Ascending aorta (tissue), 2 donors: ENCODE data around the gene VSTM4. TPM values are rescaled to one million over a fixed set of nuclear protein-coding genes. Genes with fewer than 3 reads are reported as not detected.
A peak's percentile ranks its signal among the peaks of the same experiment; 100 is the strongest.

Source experiments
- DNase-seq, 2 donors: peaks; one replicate each; pipeline ENCODE4 v3.0.0-alpha.2; 2019; ENCODE audit warnings: low spot score in 2 of 2
- H3K27ac ChIP-seq, 2 donors: fragments of 200-600 bp; sonication (generic); one replicate each; pipeline ENCODE4 v1.5.1; 2016 to 2017; ENCODE audit warnings: mild to moderate bottlenecking in 1 of 2
- H3K27me3 ChIP-seq: fragments of 200-600 bp; sonication (generic); one replicate; pipeline ENCODE4 v1.5.1; 2017
- H3K36me3 ChIP-seq, 2 donors: fragments of 200-600 bp; sonication (generic); one replicate each; pipeline ENCODE4 v1.5.1; 2016
- H3K4me1 ChIP-seq, 2 donors: fragments of 200-600 bp; sonication (generic); one replicate each; pipeline ENCODE4 v1.5.1; 2016 to 2017; ENCODE audit warnings: mild to moderate bottlenecking in 1 of 2
- H3K4me3 ChIP-seq, 2 donors: fragments of 200-600 bp; sonication (generic); one replicate each; pipeline ENCODE4 v1.5.1; 2016 to 2017; ENCODE audit warnings: mild to moderate bottlenecking in 1 of 2
- H3K9me3 ChIP-seq, 2 donors: fragments of 200-600 bp; sonication (generic); one replicate each; pipeline ENCODE4 v1.5.1; 2016
- CTCF ChIP-seq, 3 experiments: fragments of 200-600 bp in 2 of 3; fragments of 450-650 bp in 1 of 3; sonication (generic) in 2 of 3; IDR thresholded peaks; one replicate each; pipeline ENCODE4 v1.5.1; 2016 to 2019; ENCODE audit warnings: antibody characterized with exemption in 3 of 3, mild to moderate bottlenecking in 1 of 3, moderate library complexity in 1 of 3
- intact Hi-C: fragments of 100-400 bp; cut with DNase I; formaldehyde crosslinking; loops from one replicate; pipeline ENCODE4 v1.15.1; 2023
- total RNA-seq: library from RNA; depleted of rRNA; stranded (reverse); fragments of >200 nt; gene quantifications from one replicate; pipeline ENCODE4 v1.1.0, GENCODE V29; 2016

VSTM4 gene
- total RNA-seq, 1 donor from 2014 or later: 17.7 TPM

- peak overlapping the region; percentile 53 for H3K27ac ChIP-seq
- H3K27me3 ChIP-seq: no peaks in the 10 kb centered on the region
- peaks cover 5 to 40% of the 10 kb centered on the region in 2 donors for H3K4me1 ChIP-seq
- H3K36me3 ChIP-seq: no peaks in the 10 kb centered on the region
- intact Hi-C loops: loop anchor here (2.0 to 10.0 kb wide), 4 partner anchors 23 to 419 kb away; partner anchors contain the start of gene ERCC6
- TF ChIP-seq CTCF (IDR thresholded peaks at IDR 0.05): no peak
- H3K4me3 ChIP-seq: peak overlapping the region; percentile 86 to 87
- DNase-seq: no peak
- no peaks in the 10 kb centered on the region for H3K9me3 ChIP-seq
Observed at GRCh38 chr10:49115796-49116508, 630 bp upstream of the VSTM4 start.

- intact Hi-C loops: loop anchor here (2.0 to 10.0 kb wide), 4 partner anchors 34 to 807 kb away; partner anchors contain the start of genes ERCC6 and MAPK8
- no peak for DNase-seq
- Histone ChIP-seq H3K36me3 (no peaks in the 10 kb centered on the region), H3K4me1 (peaks cover 13 to 53% of the 10 kb centered on the region in 2 donors), H3K9me3 (no peaks in the 10 kb centered on the region), H3K27ac (peak overlapping the region; percentile 86 to 94), H3K4me3 (peak overlapping the region; percentile 86 to 87), H3K27me3 (no peaks in the 10 kb centered on the region)
- TF ChIP-seq CTCF (IDR thresholded peaks at IDR 0.05): no peak
Observed at GRCh38 chr10:49114718-49115014, 656 bp downstream of the VSTM4 start.

- peak overlapping the region; percentile 86 to 94 for H3K27ac ChIP-seq
- intact Hi-C loops: loop anchor here (1.0 to 10.0 kb wide), 5 partner anchors 33 to 806 kb away; partner anchors contain the start of genes ERCC6 and MAPK8
- H3K4me3 ChIP-seq: peak overlapping the region; percentile 86 to 87
- H3K36me3 ChIP-seq: no peaks in the 10 kb centered on the region
- no peaks in the 10 kb centered on the region for H3K27me3 ChIP-seq
- H3K4me1 ChIP-seq: peaks cover 15 to 62% of the 10 kb centered on the region in 2 donors
- DNase-seq: no peak
- H3K9me3 ChIP-seq: no peaks in the 10 kb centered on the region
- no peak for TF ChIP-seq CTCF (IDR thresholded peaks at IDR 0.05)
Observed at GRCh38 chr10:49113741-49114141, 1.6 kb downstream of the VSTM4 start.

- peaks cover 20 to 70% of the 10 kb centered on the region in 2 donors for H3K4me1 ChIP-seq
- peak overlapping the region; percentile 13 to 87 for H3K4me3 ChIP-seq
- no peaks in the 10 kb centered on the region for H3K27me3 ChIP-seq
- no peaks in the 10 kb centered on the region for H3K9me3 ChIP-seq
- no peaks in the 10 kb centered on the region for H3K36me3 ChIP-seq
- intact Hi-C loops: loop anchor here (1.0 to 10.0 kb wide), 3 partner anchors 132 to 806 kb away; partner anchors contain the start of genes ERCC6 and MAPK8
- no peak for TF ChIP-seq CTCF (IDR thresholded peaks at IDR 0.05)
- peak overlapping the region; percentile 86 to 94 for H3K27ac ChIP-seq
- no peak for DNase-seq
Observed at GRCh38 chr10:49112851-49113250, 2.5 kb downstream of the VSTM4 start.

GRCh38 chr10:49112098-49112497 is 3.2 kb downstream of the VSTM4 start:
- intact Hi-C loops: loop anchor here (5.0 to 10.0 kb wide), 2 partner anchors 423 to 805 kb away; partner anchors contain the start of genes ERCC6 and MAPK8
- Histone ChIP-seq H3K4me1 (peaks cover 26 to 78% of the 10 kb centered on the region in 2 donors), H3K36me3 (no peaks in the 10 kb centered on the region), H3K4me3 (peak overlapping the region in 1 of 2 donors; percentile 13), H3K9me3 (no peaks in the 10 kb centered on the region), H3K27ac (peak overlapping the region; percentile 86 to 94), H3K27me3 (no peaks in the 10 kb centered on the region)
- no peak for TF ChIP-seq CTCF (IDR thresholded peaks at IDR 0.05)
- no peak for DNase-seq
